Hepatocyte (in vitro differentiated cells): ENCODE data around the gene POU2F2.

ENCODE experiments used
- EZH2 ChIP-seq: fragments of 200-600 bp; sonication (generic); IDR thresholded peaks from 2 replicates; pipeline ENCODE4 v1.6.1; 2016; ENCODE audit warnings: antibody characterized with exemption, mild to moderate bottlenecking, borderline replicate concordance
- EZH2phosphoT487 ChIP-seq: fragments of 200-600 bp; sonication (generic); IDR thresholded peaks from one replicate; pipeline ENCODE4 v1.6.1; 2018; ENCODE audit warnings: antibody characterized with exemption, mild to moderate bottlenecking, low read depth, moderate library complexity; ENCODE audit not compliant: unreplicated experiment, severe bottlenecking
- TF ChIP-seq, protein P1 (sequence below): fragments of 200-600 bp; sonication (generic); IDR thresholded peaks from 2 replicates; pipeline ENCODE4 v1.5.1; 2016; ENCODE audit warnings: antibody characterized with exemption, mild to moderate bottlenecking; ENCODE audit not compliant: poor library complexity

DNA sequence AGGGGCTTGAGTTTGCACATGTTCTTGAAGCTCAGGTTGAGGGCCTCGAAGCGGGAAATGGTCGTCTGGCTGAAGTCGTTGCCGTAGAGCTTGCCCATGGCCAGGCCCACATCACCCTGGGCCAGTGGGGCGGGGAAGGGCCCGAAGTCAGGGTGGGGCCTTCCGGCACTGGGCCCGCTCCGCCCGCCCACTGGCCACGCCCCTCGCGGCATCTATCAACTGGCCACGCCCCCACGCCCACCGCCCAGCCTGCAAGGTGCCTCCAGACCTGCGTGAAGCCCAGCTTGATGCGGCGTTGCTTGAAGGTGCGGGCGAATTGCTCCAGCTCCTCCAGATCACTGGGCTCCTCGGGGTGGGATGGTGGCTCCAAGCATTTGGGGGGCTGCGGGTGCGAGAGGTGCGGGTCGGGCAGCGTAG is 36.4 kb downstream of the POU2F2 start:
- TF ChIP-seq, protein P1, sequence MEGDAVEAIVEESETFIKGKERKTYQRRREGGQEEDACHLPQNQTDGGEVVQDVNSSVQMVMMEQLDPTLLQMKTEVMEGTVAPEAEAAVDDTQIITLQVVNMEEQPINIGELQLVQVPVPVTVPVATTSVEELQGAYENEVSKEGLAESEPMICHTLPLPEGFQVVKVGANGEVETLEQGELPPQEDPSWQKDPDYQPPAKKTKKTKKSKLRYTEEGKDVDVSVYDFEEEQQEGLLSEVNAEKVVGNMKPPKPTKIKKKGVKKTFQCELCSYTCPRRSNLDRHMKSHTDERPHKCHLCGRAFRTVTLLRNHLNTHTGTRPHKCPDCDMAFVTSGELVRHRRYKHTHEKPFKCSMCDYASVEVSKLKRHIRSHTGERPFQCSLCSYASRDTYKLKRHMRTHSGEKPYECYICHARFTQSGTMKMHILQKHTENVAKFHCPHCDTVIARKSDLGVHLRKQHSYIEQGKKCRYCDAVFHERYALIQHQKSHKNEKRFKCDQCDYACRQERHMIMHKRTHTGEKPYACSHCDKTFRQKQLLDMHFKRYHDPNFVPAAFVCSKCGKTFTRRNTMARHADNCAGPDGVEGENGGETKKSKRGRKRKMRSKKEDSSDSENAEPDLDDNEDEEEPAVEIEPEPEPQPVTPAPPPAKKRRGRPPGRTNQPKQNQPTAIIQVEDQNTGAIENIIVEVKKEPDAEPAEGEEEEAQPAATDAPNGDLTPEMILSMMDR, result no peak
- no peak for TF ChIP-seq EZH2
- no peak for TF ChIP-seq EZH2phosphoT487
